Lower lobe of right lung (tissue), 2 donors: Measurements from ENCODE around the gene RBFOX1. TPM values are rescaled to one million over a fixed set of nuclear protein-coding genes. Genes with fewer than 3 reads are reported as not detected.

Experiments used
- ATAC-seq, 2 donors: fragments of 200-7000 bp; cut with Tn5 transposase; one replicate each; pipeline ENCODE4 v1.9.1; 2020 to 2022; ENCODE audit warnings: mild to moderate bottlenecking in 2 of 2, moderate library complexity in 2 of 2
- DNase-seq: peaks from one replicate; pipeline ENCODE4 v3.0.0-alpha.2; 2020
- H3K27ac ChIP-seq: fragments of 200-600 bp; one replicate; pipeline ENCODE4 v1.8.0; 2022
- H3K27me3 ChIP-seq: fragments of 200-600 bp; one replicate; pipeline ENCODE4 v1.8.0; 2022; ENCODE audit warnings: low read depth
- H3K36me3 ChIP-seq: fragments of 200-600 bp; one replicate; pipeline ENCODE4 v1.8.0; 2022; ENCODE audit warnings: mild to moderate bottlenecking
- H3K4me1 ChIP-seq: fragments of 200-600 bp; one replicate; pipeline ENCODE4 v1.8.0; 2022
- H3K4me3 ChIP-seq: fragments of 200-600 bp; one replicate; pipeline ENCODE4 v1.8.0; 2022; ENCODE audit warnings: mild to moderate bottlenecking
- H3K9me3 ChIP-seq: fragments of 200-600 bp; one replicate; pipeline ENCODE4 v1.8.0; 2022
- intact Hi-C: fragments of 100-400 bp; cut with DNase I; formaldehyde crosslinking; loops from one replicate; pipeline ENCODE4 v1.11.0; 2022
- total RNA-seq: library from RNA; stranded (reverse); fragmentation: NEBNext Ultra II Directional; extraction: Animal tissue kit (Norgen Biotek cat#: 25700); gene quantifications from one replicate; pipeline ENCODE4 v1.2.1, GENCODE V29; 2021
- TF ChIP-seq, protein P1 (sequence below): fragments of 200-600 bp; IDR thresholded peaks from one replicate; pipeline ENCODE4 v1.8.0; 2022; ENCODE audit warnings: antibody characterized with exemption, mild to moderate bottlenecking
- donor health status: DM: no; HTN: yes; CAD: no; lungs with severe emphysema.

RBFOX1 gene
- total RNA-seq, 1 donor from 2014 or later: not detected

GRCh38 chr16:7426161-7426560 is 93.5 kb downstream of the RBFOX1 start:
- no peaks in the 10 kb centered on the region for H3K4me1 ChIP-seq
- H3K27me3 ChIP-seq: no peaks in the 10 kb centered on the region
- TF ChIP-seq, protein P1, sequence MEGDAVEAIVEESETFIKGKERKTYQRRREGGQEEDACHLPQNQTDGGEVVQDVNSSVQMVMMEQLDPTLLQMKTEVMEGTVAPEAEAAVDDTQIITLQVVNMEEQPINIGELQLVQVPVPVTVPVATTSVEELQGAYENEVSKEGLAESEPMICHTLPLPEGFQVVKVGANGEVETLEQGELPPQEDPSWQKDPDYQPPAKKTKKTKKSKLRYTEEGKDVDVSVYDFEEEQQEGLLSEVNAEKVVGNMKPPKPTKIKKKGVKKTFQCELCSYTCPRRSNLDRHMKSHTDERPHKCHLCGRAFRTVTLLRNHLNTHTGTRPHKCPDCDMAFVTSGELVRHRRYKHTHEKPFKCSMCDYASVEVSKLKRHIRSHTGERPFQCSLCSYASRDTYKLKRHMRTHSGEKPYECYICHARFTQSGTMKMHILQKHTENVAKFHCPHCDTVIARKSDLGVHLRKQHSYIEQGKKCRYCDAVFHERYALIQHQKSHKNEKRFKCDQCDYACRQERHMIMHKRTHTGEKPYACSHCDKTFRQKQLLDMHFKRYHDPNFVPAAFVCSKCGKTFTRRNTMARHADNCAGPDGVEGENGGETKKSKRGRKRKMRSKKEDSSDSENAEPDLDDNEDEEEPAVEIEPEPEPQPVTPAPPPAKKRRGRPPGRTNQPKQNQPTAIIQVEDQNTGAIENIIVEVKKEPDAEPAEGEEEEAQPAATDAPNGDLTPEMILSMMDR: no peak
- no peak overlapping the region for H3K4me3 ChIP-seq
- no peaks in the 10 kb centered on the region for H3K36me3 ChIP-seq
- ATAC-seq: no peak
- no peaks in the 10 kb centered on the region for H3K9me3 ChIP-seq
- no peak for DNase-seq
- H3K27ac ChIP-seq: no peak overlapping the region
- intact Hi-C loops: no loop called here

DNA sequence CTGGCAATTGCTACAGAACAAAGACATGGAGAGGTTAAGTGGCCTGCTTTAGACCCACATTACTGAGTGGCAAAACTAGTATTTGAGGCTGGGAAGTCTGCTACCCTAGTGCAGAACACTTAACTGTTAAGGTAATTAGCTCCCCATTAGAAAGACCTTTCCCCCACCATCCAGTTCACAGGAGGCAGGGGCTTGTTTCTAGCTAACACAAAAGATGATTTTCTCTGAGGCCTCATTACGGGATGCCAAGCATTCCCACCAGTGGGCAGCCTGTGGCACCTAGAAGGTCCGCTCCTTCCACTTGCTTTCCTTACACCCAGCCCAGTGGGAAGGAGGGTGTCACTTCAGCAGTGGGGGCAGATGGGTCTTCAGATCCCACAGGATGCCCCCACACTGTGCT is 99.1 kb downstream of the RBFOX1 start:
- Histone ChIP-seq H3K4me1 (no peaks in the 10 kb centered on the region), H3K4me3 (no peak overlapping the region), H3K9me3 (no peaks in the 10 kb centered on the region), H3K36me3 (no peaks in the 10 kb centered on the region), H3K27ac (no peak overlapping the region), H3K27me3 (no peaks in the 10 kb centered on the region)
- intact Hi-C loops: no loop called here
- TF ChIP-seq, protein P1: no peak
- ATAC-seq (no peak), DNase-seq (no peak)

DNA sequence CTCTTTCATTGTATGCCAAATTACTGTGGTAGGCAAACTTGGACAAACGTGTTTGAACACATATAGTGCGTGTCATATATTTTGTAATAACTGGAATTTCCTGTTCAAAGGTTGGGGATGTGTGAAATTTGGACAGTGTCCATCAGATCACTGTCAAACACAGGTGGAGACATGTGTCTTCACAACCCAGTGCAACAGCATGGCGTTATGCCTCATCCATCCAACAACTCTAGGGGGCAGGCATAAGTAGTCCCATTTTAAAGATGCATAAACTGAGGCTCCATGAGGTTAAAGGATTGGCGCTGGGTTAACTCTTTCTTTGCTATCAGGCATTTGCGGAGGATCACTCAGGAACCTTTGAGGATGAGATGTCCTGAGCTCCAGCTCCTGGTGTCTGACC is 103.7 kb downstream of the RBFOX1 start:
- Histone ChIP-seq H3K27me3 (no peaks in the 10 kb centered on the region), H3K4me1 (no peaks in the 10 kb centered on the region), H3K4me3 (no peak overlapping the region), H3K27ac (no peak overlapping the region), H3K9me3 (no peaks in the 10 kb centered on the region), H3K36me3 (no peaks in the 10 kb centered on the region)
- ATAC-seq (no peak), DNase-seq (no peak)
- TF ChIP-seq, protein P1: no peak
- intact Hi-C loops: no loop called here

DNA sequence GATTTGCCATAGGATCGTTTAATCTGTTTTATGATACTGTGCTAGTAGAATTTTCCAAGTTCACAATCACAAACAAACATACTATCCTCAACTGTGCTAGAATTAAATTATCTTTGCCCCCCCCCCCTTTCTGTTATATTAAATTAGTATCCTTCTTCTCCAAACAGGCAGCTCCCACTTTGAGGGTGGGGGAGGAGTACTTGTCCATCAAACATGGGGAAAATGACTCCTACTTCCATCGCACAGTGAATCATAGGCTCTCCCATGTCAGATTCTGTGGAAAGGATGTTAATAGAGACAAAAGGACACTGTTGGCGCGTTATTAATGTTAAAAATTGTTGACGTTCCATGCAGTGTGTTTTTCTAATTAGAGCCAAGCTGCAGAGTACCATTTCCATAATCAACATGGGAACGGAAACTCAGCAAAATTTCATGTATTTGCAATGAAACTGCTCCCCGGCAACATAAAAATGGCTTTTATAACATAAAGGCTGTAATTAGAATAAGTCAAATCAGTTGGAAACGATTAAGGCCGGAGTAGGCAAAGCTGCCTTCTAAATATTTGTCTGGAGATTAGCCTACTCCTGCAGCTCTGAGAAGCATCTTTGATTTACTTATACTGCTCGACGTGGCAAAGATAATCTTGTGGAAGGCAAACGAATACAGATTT is 104.6 kb downstream of the RBFOX1 start:
- TF ChIP-seq, protein P1: no peak
- H3K27ac ChIP-seq: no peak overlapping the region
- intact Hi-C loops: no loop called here
- no peaks in the 10 kb centered on the region for H3K27me3 ChIP-seq
- no peak for DNase-seq
- H3K9me3 ChIP-seq: no peaks in the 10 kb centered on the region
- no peaks in the 10 kb centered on the region for H3K36me3 ChIP-seq
- no peak for ATAC-seq
- no peak overlapping the region for H3K4me3 ChIP-seq
- no peaks in the 10 kb centered on the region for H3K4me1 ChIP-seq

DNA sequence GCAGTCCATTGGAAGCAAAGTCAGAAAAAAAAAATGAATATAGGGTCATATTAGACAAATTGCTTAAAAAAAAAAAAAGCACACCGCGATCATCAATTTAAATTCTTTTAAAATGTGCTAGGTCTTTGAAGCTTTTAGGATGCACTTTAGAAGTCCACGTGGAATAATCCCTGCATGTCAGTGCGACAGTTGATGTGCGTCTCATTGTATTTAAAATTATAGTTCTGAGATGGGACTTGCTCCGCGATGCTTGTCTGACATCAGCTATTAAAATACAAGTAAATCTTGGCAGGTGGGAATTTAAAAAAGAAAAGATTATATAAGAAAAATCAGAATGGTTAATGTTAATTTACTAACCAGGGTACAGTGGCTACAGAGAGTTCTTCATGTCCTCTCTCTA is 105.2 kb downstream of the RBFOX1 start:
- no peaks in the 10 kb centered on the region for H3K36me3 ChIP-seq
- intact Hi-C loops: no loop called here
- H3K27me3 ChIP-seq: no peaks in the 10 kb centered on the region
- DNase-seq (no peak), ATAC-seq (no peak)
- no peaks in the 10 kb centered on the region for H3K9me3 ChIP-seq
- no peak overlapping the region for H3K27ac ChIP-seq
- no peak overlapping the region for H3K4me3 ChIP-seq
- TF ChIP-seq, protein P1: no peak
- H3K4me1 ChIP-seq: no peaks in the 10 kb centered on the region
